HEK293 (cell line): ENCODE measurements around the gene RANBP1.

Experiments
- KLF16 ChIP-seq: fragments of 450-650 bp; formaldehyde crosslinking; IDR thresholded peaks from 2 replicates; pipeline ENCODE4 v1.5.1; 2017; ENCODE audit warnings: missing biosample characterization, missing genetic modification characterization
- ZBTB17 ChIP-seq: fragments of 450-650 bp; formaldehyde crosslinking; IDR thresholded peaks from 2 replicates; pipeline ENCODE4 v1.5.1; 2016; ENCODE audit warnings: missing biosample characterization, missing genetic modification characterization
- ZNF391 ChIP-seq: fragments of 450-650 bp; formaldehyde crosslinking; IDR thresholded peaks from 2 replicates; pipeline ENCODE4 v1.5.1; 2016; ENCODE audit warnings: low read depth, missing biosample characterization, missing genetic modification characterization, borderline replicate concordance
- ZNF571 ChIP-seq: fragments of 450-650 bp; formaldehyde crosslinking; IDR thresholded peaks from 2 replicates; pipeline ENCODE4 v1.5.0; 2017; ENCODE audit warnings: missing biosample characterization, missing genetic modification characterization

- TF ChIP-seq KLF16 (tag by site-specific recombination) (no peak), ZNF391 (tag by site-specific recombination) (no peak), ZNF571 (tag by site-specific recombination) (no peak), ZBTB17 (no peak)
These were observed 24.2 kb downstream of the RANBP1 start for GRCh38 chr22:20140107-20140445.
